Caco-2 (cell line): ENCODE results near the gene CHST9. TPM values are rescaled to one million over a fixed set of nuclear protein-coding genes. Genes with fewer than 3 reads are reported as not detected.

Source experiments
- BruUV-seq: library from RNA; stranded (reverse); fragments of 400-500 nt; replicated peaks from 2 replicates; lab custom pipeline; 2021; lab: Mats Ljungman, UMichigan
- CTCF ChIA-PET: fragments of 300-600 bp; sonication (Branson Sonifier 250); formaldehyde crosslinking; loops from one replicate; lab custom pipeline; 2022; ENCODE audit warnings: antibody characterized with exemption; lab: Charles Lee
- POLR2A ChIA-PET: fragments of 300-600 bp; sonication (Branson Sonifier 250); formaldehyde crosslinking; loops from one replicate; lab custom pipeline; 2022; ENCODE audit warnings: antibody characterized with exemption; lab: Charles Lee
- DNase-seq, 2 experiments: peaks; one replicate each; pipeline versions ENCODE4 v3.0.0 to v3.0.0-alpha.2; 2020 to 2022
- H3K27me3 ChIP-seq: replicated peaks from 2 replicates; pipeline ENCODE4 v1.6.0; 2011; ENCODE audit warnings: low read length; ENCODE audit not compliant: control insufficient read depth, insufficient read depth
- H3K36me3 ChIP-seq: 2 replicates; pipeline ENCODE4 v1.5.1; 2011; ENCODE audit warnings: low read length; ENCODE audit not compliant: control insufficient read depth, insufficient read depth
- H3K4me1 ChIP-seq: fragments of 250-450 bp; sonication (Bioruptor Pico); 2 replicates; pipeline ENCODE4 v1.5.1; 2020; ENCODE audit warnings: mild to moderate bottlenecking
- H3K4me3 ChIP-seq: 2 replicates; pipeline ENCODE4 v1.5.1; 2011; ENCODE audit warnings: low read depth, mild to moderate bottlenecking, control low read depth, low read length
- H3K9me3 ChIP-seq: fragments of 250-450 bp; sonication (Bioruptor Pico); 2 replicates; pipeline ENCODE4 v1.5.1; 2020; ENCODE audit warnings: mild to moderate bottlenecking, moderate library complexity
- H3K27ac Mint-ChIP-seq: one replicate; pipeline ENCODE4 v1.8.0; 2022; ENCODE audit warnings: mixed read lengths; ENCODE audit not compliant: unreplicated experiment
- H3K27me3 Mint-ChIP-seq: one replicate; pipeline ENCODE4 v1.8.0; 2022; ENCODE audit warnings: mixed read lengths; ENCODE audit not compliant: insufficient read depth, unreplicated experiment
- H3K36me3 Mint-ChIP-seq: one replicate; pipeline ENCODE4 v1.8.0; 2022; ENCODE audit warnings: mild to moderate bottlenecking, mixed read lengths; ENCODE audit not compliant: insufficient read depth, unreplicated experiment
- H3K4me1 Mint-ChIP-seq: one replicate; pipeline ENCODE4 v1.8.0; 2022; ENCODE audit warnings: low read depth, mixed read lengths; ENCODE audit not compliant: unreplicated experiment
- H3K4me3 Mint-ChIP-seq: one replicate; pipeline ENCODE4 v1.8.0; 2022; ENCODE audit warnings: mild to moderate bottlenecking, moderate library complexity, mixed read lengths; ENCODE audit not compliant: unreplicated experiment
- H3K9me3 Mint-ChIP-seq: one replicate; pipeline ENCODE4 v1.8.0; 2022; ENCODE audit warnings: mixed read lengths; ENCODE audit not compliant: unreplicated experiment
- intact Hi-C: fragments of 100-400 bp; cut with micrococcal nuclease; formaldehyde crosslinking; loops from one replicate; pipeline ENCODE4 v1.10.0; 2022; ENCODE audit not compliant: unreplicated experiment
- total RNA-seq: library from RNA; stranded (reverse); gene quantifications from 2 replicates; pipeline ENCODE4 v1.2.3, GENCODE V29; 2022
- TF ChIP-seq, protein P1 (sequence below), 2 experiments: fragments of 200-600 bp in 1 of 2; IDR thresholded peaks; 1 replicate in 1 of 2; 2 replicates in 1 of 2; pipeline versions ENCODE4 v1.5.1 to v1.8.0; 2011 to 2022; ENCODE audit warnings: antibody characterized with exemption in 1 of 2, control low read depth in 1 of 2, inconsistent platforms in 1 of 2, low read depth in 1 of 2, low read length in 1 of 2, mild to moderate bottlenecking in 1 of 2, moderate library complexity in 1 of 2; ENCODE audit not compliant: insufficient read depth in 1 of 2, severe bottlenecking in 1 of 2, unreplicated experiment in 1 of 2

The CHST9 gene
- total RNA-seq, 1 experiment from 2014 or later, result 26.5 TPM

DNA sequence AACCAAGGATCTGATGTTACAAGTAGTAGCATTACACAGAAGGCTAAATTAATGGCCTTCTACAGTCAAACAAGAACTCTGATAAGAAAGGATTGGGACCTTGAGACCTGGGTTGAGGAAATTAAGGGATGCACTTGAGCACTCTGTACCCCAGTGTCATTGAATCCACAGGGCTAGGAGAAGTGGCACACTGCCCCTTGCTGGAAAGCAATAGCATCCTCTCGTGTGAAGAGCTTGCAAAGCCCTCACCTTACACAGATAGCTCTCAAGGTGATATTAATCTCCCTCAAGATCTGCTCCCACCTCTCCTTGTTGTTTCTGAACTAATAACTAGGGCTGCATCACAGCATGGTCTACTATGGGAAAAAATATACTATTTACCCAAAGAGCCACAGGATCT, 26.5 kb upstream of the CHST9 start:
- Histone ChIP-seq H3K9me3 (no peaks in the 10 kb centered on the region), H3K27me3 (no peaks in the 10 kb centered on the region), H3K4me3 (no peak overlapping the region), H3K4me1 (no peaks in the 10 kb centered on the region), H3K36me3 (no peaks in the 10 kb centered on the region)
- Mint-ChIP-seq H3K4me3 (no peak overlapping the region), H3K4me1 (no peaks in the 10 kb centered on the region), H3K36me3 (no peaks in the 10 kb centered on the region), H3K9me3 (no peaks in the 10 kb centered on the region), H3K27ac (no peak overlapping the region), H3K27me3 (no peaks in the 10 kb centered on the region)
- ChIA-PET POLR2A (no interaction called here), CTCF (interaction anchor here (0.6 to 1.1 kb wide), 3 partner anchors 60 to 519 kb away, joined by 3 read pairs; no protein-coding TSS in a partner anchor)
- no TSS peak for BruUV-seq
- intact Hi-C loops, result loop anchor here (1.0 kb wide), 1 partner anchor 193 kb away; no protein-coding TSS in a partner anchor
- DNase-seq, result peak in 1 of 2 experiments; percentile 1
- TF ChIP-seq, protein P1, sequence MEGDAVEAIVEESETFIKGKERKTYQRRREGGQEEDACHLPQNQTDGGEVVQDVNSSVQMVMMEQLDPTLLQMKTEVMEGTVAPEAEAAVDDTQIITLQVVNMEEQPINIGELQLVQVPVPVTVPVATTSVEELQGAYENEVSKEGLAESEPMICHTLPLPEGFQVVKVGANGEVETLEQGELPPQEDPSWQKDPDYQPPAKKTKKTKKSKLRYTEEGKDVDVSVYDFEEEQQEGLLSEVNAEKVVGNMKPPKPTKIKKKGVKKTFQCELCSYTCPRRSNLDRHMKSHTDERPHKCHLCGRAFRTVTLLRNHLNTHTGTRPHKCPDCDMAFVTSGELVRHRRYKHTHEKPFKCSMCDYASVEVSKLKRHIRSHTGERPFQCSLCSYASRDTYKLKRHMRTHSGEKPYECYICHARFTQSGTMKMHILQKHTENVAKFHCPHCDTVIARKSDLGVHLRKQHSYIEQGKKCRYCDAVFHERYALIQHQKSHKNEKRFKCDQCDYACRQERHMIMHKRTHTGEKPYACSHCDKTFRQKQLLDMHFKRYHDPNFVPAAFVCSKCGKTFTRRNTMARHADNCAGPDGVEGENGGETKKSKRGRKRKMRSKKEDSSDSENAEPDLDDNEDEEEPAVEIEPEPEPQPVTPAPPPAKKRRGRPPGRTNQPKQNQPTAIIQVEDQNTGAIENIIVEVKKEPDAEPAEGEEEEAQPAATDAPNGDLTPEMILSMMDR (IDR thresholded peaks at IDR 0.05; ENCODE audit: insufficient read depth in 1 of 2, low read depth in 1 of 2, low read length in 1 of 2, severe bottlenecking in 1 of 2, unreplicated experiment in 1 of 2), result peak in 1 of 2 experiments; percentile 27

DNA sequence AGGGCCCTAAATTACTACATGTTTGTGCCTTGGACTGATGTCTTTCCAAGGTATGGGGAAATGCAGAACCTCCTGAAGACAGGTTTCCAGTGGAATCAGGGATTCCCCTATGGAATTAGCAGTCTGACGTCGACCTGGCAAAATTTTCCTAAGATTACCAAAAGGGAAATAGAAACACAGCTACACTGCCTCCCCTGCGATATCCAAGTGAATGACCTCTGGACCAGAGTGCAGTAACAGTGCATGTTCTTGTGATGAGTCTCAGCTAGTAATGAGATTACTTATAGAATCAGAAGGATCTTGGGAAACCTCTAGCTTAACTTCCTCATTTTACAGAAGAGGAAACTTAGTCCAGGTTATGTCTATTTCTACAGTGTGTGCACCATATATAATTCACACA, 21.3 kb upstream of the CHST9 start:
- Mint-ChIP-seq H3K36me3 (no peaks in the 10 kb centered on the region), H3K27me3 (no peaks in the 10 kb centered on the region), H3K9me3 (no peaks in the 10 kb centered on the region), H3K4me3 (no peak overlapping the region), H3K4me1 (no peaks in the 10 kb centered on the region), H3K27ac (no peak overlapping the region)
- Histone ChIP-seq H3K36me3 (no peaks in the 10 kb centered on the region), H3K9me3 (no peaks in the 10 kb centered on the region), H3K4me1 (no peaks in the 10 kb centered on the region), H3K4me3 (no peak overlapping the region), H3K27me3 (no peaks in the 10 kb centered on the region)
- intact Hi-C loops, result no loop called here
- BruUV-seq, result no TSS peak
- CTCF ChIA-PET, result no interaction called here
- POLR2A ChIA-PET, result no interaction called here
- no peak for DNase-seq
- TF ChIP-seq, protein P1 (IDR thresholded peaks at IDR 0.05; ENCODE audit: insufficient read depth in 1 of 2, low read depth in 1 of 2, low read length in 1 of 2, severe bottlenecking in 1 of 2, unreplicated experiment in 1 of 2), result no peak

DNA sequence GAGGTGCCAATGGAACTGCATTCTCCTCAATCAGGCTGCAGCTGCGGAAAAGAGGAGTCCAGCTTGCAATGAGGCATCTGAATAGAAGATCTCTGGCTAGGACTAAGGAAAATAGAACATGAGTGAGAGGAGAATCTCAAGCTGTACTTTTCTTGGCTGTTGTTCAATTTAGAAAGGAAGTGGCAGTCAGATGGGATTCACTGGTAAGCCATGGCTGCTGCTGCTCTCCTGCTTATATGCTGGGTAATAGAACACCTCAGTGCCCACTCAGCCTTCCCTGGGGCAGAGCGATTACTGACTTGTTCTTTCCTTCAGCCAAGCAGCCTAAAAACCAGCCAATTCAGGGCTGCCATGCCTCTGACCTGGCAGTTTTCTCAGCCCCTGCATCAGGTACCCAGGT, 17.6 kb upstream of the CHST9 start:
- Histone ChIP-seq H3K4me1 (peaks cover 9% of the 10 kb centered on the region), H3K36me3 (no peaks in the 10 kb centered on the region), H3K4me3 (no peak overlapping the region), H3K27me3 (no peaks in the 10 kb centered on the region), H3K9me3 (no peaks in the 10 kb centered on the region)
- H3K27ac Mint-ChIP-seq, result no peak overlapping the region
- no peaks in the 10 kb centered on the region for H3K27me3 Mint-ChIP-seq
- H3K9me3 Mint-ChIP-seq, result no peaks in the 10 kb centered on the region
- no peak overlapping the region for H3K4me3 Mint-ChIP-seq
- peaks cover 4% of the 10 kb centered on the region for H3K4me1 Mint-ChIP-seq
- BruUV-seq, result no TSS peak
- no peak for DNase-seq
- POLR2A ChIA-PET, result no interaction called here
- TF ChIP-seq, protein P1 (IDR thresholded peaks at IDR 0.05; ENCODE audit: insufficient read depth in 1 of 2, low read depth in 1 of 2, low read length in 1 of 2, severe bottlenecking in 1 of 2, unreplicated experiment in 1 of 2), result no peak
- H3K36me3 Mint-ChIP-seq, result peaks cover 5% of the 10 kb centered on the region
- CTCF ChIA-PET, result no interaction called here
- intact Hi-C loops, result no loop called here
